Activated naive CD4-positive, alpha-beta T cell treated with Interleukin-2 at 50 U/mL for 16 hours (primary cell): ENCODE data around the gene ZIC2.
A peak's percentile ranks its signal among the peaks of the same experiment; 100 is the strongest.

Experiments used
- DNase-seq: peaks from one replicate; pipeline ENCODE4 v3.0.0-alpha.2; 2020

Gene ZIC2

GRCh38 chr13:99975626-99976025 lies 6.0 kb upstream of the ZIC2 start:
- no peak for DNase-seq

DNA sequence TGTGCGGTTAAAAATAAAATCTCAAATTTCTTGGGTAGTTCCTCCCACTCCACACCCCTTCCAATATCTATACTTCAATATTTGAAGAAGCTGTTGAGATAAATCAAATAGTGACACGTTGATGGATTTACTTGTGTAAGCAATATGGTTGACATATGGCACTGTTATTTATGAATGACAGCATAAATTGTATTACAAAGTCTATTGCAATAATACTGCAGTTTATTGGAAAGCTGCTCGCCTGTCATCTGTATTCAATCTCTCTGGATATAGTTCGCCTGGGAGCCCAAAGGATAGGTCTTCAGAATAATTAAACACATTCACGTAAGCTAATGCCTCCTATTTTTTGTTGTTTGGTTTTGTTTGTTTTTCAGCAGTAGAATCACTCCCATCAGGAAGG lies 5.0 kb upstream of the ZIC2 start:
- DNase-seq, result no peak

- DNase-seq, result no peak
Observed at GRCh38 chr13:99977334-99977911, 4.2 kb upstream of the ZIC2 start.

DNA sequence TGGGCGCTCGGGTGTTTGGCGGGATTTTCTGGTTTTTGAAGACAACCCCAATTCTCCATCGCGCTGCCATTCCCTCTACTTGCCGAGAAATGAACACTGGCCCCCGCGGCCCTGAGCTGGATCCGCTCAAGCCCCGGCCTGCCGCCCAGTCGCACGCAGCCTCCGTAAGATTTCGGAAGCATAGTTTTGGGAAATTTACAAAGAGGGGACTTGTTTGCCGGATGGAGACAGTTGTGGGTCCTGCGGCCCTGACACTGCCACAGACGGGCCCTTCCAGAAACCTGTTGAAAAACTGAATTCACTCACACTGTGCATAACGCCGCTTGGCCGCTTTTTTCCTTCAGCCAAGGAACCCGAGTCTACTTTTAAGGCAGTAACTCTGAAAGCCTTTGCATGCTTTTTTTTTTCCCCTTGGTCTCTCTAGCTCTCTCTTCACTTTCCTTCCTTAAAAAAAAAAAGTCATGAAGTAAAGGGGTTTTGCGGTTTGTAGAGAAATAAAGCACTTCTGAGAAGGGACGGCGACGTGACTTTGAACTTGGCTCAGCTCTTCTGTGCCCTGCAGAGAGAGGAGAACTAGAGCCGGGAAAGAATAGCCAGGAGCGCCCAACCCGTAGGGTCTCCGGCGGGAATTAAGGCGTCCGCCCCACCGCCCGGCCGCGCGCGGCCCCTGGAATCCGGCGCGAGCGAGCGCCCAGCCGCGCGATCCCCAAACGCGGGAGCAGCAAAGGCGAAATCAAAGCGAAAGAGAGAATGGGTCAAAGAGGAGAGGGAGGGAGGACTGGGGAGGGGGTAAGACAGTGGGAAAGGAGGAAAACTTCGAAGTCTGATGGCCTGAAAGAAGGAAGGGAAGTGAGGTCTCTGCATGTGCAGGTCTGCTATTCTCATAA lies 3.4 kb upstream of the ZIC2 start:
- DNase-seq, result no peak

GRCh38 chr13:99978799-99979452 lies 2.7 kb upstream of the ZIC2 start:
- DNase-seq, result no peak

DNA sequence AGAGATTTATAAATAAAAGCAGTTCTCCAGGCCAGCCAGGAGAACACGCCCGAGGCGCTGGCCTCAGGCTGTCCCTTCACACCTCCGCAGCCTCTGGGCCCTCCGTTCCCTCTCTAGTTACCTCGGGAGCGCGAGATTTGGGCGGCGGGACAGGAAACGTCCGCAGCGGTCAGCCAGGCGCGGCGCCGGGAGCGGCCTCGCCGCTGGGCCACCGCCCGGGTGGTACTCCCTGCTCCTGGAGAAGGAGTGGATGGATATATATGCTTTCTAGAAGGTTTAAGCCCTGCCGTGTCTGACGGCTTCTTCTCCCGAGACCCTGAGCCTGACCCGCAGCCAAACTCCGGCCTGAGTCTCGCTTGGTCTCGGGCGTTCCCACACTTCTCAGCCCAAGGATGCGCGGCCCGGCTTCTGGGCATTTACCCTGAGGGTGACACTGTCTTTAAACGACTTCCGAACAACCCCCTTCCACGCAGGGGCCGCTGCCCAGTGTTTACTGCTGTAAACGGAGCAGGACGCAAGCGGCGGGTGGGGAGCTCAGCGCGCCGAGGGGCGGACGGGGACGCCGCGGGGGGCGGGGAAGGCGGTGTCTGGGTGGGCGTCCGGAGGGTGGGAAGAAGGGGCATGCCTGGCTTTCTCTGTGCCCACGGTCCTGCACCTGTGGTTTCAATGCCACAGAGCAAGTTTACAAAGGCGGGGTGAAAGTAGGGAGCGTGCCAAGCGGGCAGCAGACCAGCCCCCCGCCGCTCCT lies 2.0 kb upstream of the ZIC2 start:
- no peak for DNase-seq

DNA sequence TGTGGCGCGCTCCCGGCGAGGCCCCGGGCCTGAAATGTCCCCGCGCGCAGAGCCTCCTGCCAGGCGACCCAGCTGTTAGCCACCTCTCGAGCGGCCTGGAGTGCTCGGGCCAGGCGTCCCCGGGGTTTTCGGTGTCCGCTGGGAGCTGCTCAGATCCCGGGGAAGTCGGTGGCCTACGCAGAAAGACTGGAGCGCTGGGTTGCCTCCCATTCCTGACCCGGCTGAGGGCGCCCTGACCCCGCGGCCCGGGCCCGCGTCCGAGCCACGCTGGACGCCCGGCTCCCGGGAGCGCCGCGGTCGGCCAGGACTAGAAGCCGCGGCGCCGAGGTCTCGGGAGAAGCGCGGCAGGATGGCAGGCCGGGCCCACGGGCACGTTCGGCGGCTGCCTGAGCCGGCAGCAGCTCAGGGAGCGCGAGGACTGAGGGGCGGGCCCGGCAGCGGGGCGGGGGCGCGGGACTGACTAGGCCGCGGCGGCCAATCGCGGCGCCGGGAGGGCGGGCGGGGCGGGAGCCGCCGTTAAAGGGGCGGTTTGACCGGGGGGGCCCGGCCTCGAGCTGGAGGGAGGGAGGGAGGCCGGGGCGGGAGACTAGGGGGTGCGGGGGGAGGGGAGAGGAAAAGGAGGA lies 1.3 kb upstream of the ZIC2 start:
- peak; percentile 60 for DNase-seq

DNA sequence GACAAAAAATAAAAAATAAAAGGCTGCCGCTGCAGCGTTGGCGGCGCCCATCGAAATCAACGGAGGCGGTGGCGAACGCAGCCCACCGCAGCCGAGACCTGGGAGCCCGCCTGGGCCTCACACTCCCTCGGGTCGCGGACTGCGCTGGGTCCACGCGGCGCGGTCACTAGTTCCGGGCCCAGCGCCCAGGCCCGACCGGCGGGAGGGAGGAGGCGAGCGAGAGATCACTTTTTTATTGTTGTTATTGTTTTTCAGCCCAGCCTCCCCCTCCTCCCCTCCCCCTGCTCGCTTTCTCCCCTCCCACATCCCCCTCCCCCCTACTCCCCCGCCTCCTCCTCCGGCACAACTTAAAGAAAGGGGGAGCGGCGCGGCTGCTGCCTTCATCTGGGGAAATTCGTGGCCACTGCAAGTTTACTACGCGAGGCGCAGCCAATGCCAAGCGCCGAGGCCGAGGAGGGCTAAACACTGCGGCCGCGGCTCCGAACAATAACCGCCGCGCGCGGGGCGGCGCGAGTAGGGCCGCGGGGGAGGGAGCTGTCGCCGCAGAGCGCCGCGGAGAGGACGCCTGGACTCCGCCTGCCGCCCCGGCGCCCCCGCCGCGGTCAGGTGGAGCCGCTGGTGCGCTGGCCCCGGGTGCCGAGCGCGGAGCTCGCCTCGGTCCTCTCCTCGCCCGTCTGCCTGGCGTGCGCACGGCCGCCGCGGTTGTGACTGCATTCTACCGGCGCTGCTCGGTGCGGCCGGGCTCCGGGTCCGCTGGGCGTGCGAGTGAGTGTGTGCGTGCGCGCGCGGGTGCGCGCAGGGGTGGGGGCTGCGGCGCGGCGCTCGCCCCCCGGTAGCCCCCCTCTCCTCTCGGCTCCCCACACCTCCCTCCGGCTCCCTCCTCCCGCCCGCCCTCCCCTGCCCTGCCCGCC lies 505 bp upstream of the ZIC2 start:
- DNase-seq, result no peak

- no peak for DNase-seq
Observed at GRCh38 chr13:99982036-99982730, 599 bp downstream of the ZIC2 start.

DNA sequence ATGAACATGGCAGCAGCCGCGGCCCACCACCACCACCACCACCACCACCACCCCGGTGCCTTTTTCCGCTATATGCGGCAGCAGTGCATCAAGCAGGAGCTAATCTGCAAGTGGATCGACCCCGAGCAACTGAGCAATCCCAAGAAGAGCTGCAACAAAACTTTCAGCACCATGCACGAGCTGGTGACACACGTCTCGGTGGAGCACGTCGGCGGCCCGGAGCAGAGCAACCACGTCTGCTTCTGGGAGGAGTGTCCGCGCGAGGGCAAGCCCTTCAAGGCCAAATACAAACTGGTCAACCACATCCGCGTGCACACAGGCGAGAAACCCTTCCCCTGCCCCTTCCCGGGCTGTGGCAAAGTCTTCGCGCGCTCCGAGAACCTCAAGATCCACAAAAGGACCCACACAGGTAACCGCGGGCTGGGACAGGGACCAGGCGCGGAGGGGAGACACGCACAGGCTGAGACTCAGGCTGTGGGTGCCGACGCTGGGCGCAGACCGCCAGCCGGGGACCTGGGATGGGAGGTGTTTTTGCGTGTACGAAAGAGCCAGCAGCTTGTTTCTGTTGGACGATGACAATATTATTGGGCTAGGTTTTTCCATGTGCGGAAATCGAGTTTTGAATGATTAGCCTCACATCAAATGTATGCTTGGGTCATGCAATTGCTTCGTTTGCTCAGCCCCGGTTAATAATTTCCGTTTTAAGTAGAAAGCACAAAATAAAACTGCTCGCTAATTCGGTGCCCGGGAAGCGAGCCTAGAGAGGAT lies 1.3 kb downstream of the ZIC2 start:
- DNase-seq, result no peak

DNA sequence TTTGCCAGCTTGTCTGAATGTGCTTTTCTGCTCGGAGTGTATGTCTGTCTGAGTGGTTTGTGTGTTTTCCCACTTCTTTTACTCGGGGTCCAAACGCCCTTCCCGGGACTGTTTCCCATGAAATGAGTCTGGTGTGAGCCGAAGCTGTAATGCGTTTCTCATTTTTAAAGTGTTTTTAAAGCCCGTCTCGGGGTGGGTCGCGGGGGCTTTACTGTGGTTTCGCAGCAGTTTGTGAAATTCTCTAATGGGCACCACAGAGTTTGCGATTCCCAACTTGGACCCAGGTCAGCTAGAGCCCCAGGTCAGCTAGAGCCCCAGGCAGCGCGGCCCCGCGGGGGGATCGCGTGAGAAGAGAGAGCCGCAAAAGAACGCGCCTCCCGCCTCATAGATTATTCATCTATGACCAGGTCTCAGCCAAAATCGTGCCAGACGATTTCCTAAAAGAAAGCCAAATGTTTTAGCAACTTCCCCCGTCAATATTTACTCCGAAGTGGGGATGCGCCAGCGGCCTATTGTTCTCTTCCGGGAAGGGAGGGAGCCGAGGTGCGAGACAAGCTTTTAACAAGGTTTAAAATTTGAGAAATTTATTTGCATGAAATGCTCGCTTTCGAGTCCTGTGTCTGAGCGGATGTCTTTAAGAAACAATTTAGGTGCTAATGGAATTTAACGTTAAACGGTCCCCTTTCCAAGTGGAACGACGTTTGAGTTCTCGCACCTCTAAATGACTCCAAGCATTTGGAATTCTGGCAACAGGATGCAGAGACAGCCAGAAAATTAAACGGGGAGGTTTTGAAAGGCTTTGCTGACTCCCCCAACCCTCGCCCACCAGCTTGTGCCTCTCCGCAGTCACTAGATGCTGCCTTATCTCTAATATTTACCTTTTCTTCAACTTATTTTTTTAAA lies 2.2 kb downstream of the ZIC2 start:
- no peak for DNase-seq

- DNase-seq, result no peak
Observed at GRCh38 chr13:99984461-99985240, 3.1 kb downstream of the ZIC2 start.

GRCh38 chr13:99985241-99985874 lies 3.8 kb downstream of the ZIC2 start:
- no peak for DNase-seq

- no peak for DNase-seq
Observed at GRCh38 chr13:99985886-99986527, 4.4 kb downstream of the ZIC2 start.

- no peak for DNase-seq
Observed at GRCh38 chr13:99986741-99987140, 5.2 kb downstream of the ZIC2 start.

DNA sequence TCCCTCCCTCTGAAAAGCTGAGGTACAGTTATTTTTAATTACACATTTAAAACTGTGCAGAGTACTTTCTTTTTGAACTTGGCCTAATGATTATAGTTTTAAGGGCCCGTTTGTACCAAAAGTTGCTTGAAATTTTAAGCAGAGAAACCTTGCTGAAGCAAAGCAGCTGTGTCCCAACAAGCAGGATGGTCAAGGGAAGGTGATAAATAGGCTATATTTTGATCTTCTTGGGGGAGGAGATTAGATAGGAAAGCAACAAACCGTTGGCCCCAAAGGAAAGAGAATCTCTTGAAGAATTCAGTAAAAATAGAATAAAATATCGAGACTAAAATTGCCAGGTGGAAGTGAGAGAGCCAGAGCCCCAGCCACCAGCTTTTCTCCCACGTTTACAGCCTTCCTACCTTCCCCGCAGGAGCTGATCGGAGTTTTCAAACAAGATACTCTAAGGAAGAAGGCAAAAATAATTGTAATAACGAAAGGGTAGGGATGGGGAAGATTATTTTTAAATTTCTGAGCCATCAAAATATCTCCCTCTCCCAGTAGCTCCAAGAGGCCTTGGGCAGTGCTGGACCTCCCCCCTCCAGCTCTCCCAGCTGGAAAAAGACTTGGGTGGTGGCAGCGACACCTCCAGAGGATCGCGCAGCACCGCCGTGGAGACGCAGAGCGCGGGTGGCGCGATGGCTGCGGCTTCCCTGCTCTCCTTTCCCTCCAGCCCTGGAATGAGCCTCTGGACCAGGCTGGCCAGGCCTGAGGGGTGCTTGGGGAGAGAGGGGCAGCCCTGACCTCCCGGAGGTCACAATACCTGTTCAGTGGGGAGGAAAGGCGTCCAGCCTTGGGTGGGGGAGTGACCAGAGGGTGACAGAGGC lies 5.8 kb downstream of the ZIC2 start:
- DNase-seq, result no peak
